NCI-H128 (cell line): Measurements from ENCODE around the gene PCA3.

Experiments used
- DNase-seq: peaks from one replicate; lab custom pipeline; 2025; ENCODE audit not compliant: unreplicated experiment; lab: John Stamatoyannopoulos, UW

Gene PCA3

GRCh38 chr9:76756268-76756640 lies 8.0 kb upstream of the PCA3 start:
- peak; percentile 17 for DNase-seq

GRCh38 chr9:76756941-76757673 lies 7.1 kb upstream of the PCA3 start:
- peak; percentile 49 for DNase-seq

DNA sequence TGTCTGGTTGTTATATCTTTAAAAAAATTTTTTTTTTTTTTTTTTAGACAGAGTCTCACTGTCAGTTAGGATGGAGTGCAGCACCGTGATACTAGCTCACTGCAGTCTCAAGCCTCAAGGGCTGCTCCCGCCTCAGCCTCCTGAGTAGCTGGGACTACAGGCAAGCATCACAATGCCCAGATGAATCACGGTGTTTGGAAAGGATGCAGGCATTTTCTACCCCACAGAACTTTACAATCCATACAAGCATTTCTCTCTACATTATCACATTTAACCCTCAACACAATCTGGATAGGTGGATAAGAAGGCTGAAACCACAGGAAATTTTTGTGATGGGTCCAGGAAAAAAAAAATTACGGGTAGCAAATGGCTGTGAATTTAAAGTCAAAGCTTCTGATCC lies 5.8 kb upstream of the PCA3 start:
- no peak for DNase-seq

DNA sequence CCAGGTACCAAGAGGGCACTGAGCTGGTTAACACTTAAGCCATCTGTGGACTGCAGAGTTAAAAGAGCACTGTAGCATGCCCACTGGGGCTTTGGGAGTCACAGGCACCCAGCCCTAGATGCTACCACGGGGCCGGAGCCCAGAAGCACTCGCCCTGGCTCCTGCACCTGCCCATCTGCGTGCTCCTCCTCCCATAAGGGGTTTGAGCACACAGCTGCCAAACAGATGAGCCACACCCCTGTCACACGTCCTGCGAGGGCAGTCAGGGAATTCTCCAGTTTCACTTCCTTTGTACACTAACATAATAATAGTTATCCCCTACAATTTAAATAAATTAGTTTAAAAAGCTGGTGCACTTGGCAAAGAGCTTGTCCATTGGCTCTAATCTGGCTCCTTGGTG lies 4.5 kb upstream of the PCA3 start:
- no peak for DNase-seq

DNA sequence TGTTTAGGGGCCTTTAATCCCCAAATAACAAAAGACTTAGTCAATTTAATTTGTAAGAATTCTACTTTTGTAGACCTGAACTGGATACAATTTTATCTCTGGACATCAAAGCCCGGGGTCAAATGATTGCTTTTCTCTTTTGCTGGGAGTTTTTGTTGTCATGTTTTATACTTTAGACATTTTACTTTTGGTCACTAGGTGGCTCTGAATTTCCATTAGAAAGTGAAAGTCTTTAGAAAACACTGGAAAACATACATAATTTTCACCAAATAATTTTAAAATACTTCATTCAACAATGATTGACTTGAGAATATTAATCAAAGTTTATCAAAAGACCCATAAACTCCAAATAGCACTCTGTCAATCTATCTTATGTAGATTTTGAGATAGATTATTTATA lies 2.8 kb upstream of the PCA3 start:
- DNase-seq: no peak

DNA sequence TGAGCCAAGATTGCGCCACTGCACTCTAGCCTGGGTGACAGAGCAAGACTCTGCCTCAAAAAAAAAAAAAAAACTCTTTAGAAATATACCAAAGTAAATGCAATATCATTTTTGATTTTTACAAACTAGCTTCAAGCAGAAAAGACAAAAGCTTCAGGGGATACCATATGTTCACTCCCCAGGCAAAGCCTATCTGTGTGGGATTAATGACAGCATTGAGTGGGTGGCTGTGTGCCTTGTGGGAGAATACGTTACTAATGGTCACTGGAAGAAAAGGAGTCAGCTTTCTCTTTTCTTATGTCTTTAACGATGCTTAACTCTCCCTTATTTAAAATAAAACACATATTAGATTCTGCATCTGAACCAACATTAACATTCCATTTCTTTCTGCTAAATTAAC lies 1.9 kb downstream of the PCA3 start:
- no peak for DNase-seq

DNA sequence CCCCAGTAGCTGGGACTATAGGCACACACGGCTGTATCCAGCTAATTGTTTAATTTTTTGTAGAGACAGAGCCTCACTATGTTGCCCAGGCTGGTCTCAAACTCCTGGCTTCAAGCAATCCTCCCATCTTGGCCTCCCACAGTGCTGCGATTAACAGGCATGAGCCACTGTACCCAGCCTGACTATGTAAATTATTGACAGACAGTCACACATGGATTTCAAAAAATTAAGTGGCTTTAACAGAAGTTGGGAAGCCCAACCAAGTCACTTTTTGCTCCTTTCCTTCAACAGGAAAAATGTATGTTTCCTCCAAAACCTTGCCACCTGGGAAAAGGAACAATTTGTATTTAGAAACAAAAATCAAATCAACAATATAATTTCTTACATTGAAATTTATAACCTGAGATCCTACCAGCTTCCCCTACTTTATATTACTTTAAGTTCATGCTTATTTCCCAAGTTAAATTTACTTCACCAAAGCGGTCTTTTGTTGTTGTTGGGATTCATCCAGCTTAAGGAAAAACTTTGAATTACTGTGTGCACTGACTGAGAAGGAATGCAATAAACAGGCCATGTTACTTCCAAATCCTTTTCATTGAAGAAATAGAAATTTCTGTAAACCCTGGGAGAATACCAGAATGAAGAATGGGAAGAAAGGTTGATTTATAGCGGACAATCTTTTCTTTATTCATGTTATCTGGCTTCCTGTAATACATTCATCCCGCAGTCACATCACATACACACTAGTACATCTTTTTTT lies 8.6 kb downstream of the PCA3 start:
- DNase-seq: no peak

GRCh38 chr9:76784881-76785280 lies 20.6 kb downstream of the PCA3 start:
- DNase-seq: no peak

DNA sequence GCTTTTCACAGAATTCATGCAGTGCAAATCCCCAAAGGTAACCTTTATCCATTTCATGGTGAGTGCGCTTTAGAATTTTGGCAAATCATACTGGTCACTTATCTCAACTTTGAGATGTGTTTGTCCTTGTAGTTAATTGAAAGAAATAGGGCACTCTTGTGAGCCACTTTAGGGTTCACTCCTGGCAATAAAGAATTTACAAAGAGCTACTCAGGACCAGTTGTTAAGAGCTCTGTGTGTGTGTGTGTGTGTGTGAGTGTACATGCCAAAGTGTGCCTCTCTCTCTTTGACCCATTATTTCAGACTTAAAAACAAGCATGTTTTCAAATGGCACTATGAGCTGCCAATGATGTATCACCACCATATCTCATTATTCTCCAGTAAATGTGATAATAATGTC lies 21.3 kb downstream of the PCA3 start:
- no peak for DNase-seq

GRCh38 chr9:76787677-76788076 lies 23.4 kb downstream of the PCA3 start:
- DNase-seq: no peak

DNA sequence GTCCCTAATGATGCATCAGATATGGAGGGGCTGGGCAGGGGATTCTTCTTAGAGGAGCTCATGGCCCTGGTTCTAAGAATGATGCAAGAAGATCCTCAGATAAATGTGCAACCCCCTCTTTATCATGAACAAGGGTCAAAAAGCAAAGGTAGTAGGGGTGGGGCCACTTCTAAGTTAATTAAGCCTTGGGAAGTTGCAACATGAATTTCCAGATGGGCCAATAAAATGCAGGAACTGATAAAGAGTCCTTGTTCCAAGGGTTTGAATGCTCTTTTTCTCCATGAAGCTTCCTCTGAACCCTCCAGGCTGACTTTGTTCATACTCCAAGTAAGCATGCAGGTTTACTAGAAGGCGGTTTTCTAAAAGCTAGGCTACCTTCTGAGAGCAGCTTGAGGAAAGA lies 25.6 kb downstream of the PCA3 start:
- DNase-seq: no peak

- no peak for DNase-seq
Observed at GRCh38 chr9:76793784-76794431, 29.7 kb downstream of the PCA3 start.

GRCh38 chr9:76796296-76796695 lies 32.1 kb downstream of the PCA3 start:
- DNase-seq: no peak

GRCh38 chr9:76798527-76798926 lies 34.3 kb downstream of the PCA3 start:
- DNase-seq: no peak

- no peak for DNase-seq
Observed at GRCh38 chr9:76799473-76799872, 35.2 kb downstream of the PCA3 start.

DNA sequence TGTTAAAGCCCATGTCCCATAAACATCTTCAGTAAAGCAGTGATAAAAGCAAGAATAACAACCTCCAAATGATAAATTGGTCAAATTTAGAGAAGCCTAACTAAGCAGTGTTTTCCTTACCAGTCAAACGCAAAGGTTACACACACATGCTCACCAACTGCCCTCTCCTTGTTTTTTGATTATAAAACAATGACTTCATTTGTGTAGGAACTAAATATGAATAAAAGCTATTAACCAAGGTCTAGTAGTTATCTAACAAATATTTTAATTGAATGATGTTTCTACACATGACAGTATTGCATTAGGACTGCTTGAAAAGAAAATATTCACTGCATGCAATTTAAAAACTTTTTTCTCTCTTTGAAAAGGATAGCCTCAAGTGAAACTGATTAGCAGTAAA lies 36.7 kb downstream of the PCA3 start:
- DNase-seq: no peak

- no peak for DNase-seq
Observed at GRCh38 chr9:76803083-76803482, 38.8 kb downstream of the PCA3 start.

DNA sequence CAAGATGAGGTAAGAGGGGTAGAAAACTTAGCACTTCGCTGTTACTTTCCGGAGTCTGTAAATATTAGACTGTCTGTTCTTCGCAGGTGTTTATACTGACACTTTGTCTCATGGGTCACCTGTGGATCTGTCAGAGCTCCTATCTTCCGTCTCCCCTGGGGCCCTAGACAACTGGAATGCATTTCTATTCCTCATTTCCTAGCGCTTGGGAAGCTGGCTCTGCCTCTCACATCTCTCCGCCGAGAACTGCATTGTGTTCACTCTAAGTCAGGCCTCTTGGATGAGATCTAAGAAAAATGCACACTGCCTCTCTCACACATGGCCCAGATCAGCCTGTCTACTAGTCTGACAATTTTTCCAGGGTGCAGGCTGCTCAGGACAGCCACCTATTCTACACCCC lies 39.5 kb downstream of the PCA3 start:
- no peak for DNase-seq

- no peak for DNase-seq
Observed at GRCh38 chr9:76808636-76809035, 44.4 kb downstream of the PCA3 start.

DNA sequence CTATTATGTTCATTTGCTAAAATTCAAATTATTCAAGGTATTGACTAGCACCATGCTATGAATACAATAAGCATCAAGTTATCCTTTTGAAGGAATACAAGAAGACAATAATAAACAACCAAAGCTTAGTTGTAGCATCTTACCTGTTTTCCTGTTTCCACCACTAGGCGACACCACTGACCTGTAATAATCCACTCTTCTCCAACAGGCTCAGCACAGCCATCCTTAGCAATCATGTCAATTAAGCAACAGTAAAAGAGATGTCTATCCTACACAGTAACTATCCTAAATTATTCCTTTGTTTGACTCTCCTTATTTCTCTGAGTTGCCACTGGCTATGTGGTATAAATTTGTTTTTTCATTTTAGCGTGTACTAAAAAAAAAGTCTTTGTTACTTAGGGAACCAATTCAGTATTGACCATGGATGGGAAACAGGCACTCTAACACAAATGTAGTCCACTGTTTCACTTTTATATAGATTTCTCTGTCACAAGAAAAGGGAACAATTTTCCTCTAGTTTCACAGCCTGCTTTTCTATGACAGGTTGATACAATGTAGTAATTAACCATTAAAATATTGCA lies 46.2 kb downstream of the PCA3 start:
- DNase-seq: peak; percentile 45

DNA sequence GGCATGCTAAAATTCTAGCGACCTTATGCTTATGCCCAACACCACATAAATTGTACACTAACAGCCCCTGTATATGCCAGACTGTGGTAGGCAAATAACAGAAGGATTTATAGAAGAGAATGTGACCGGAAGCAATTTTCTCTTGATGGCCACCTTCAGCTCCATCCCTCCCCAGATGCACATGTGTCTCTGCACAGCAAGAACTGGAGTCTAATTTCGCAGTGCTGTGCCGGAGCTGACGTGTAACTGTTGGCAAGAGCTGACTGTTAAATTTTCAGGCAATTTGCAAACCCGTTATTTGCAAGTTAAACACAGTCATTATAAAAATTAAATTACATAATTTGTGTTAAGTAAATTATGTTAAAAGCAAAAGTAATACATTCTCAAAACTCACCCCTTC lies 48.4 kb downstream of the PCA3 start:
- DNase-seq: no peak

DNA sequence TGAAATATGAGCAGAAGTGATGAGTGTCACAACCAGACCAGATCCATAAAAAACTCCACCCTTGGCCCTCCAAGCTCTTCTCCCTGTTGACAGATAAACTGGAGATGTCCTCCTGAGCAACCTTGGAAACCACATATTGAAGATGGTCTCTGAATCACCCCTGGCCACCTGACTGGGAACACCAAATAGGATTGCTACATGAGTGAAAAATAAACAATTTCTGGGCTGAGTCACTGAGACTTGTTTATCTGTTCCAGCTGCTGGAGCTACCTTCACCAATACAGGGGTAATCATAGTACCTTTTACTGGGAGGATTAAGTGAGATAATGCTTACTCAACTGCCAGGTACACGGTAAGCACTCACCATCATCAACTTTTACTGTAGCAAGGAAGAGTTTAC lies 53.3 kb downstream of the PCA3 start:
- DNase-seq: no peak
